Measurements from ENCODE around the gene STEAP1B. TPM values are rescaled to one million over a fixed set of nuclear protein-coding genes. Genes with fewer than 3 reads are reported as not detected.

The STEAP1B gene
- total RNA-seq, 1 experiment from 2014 or later: 3.2 TPM

DNA sequence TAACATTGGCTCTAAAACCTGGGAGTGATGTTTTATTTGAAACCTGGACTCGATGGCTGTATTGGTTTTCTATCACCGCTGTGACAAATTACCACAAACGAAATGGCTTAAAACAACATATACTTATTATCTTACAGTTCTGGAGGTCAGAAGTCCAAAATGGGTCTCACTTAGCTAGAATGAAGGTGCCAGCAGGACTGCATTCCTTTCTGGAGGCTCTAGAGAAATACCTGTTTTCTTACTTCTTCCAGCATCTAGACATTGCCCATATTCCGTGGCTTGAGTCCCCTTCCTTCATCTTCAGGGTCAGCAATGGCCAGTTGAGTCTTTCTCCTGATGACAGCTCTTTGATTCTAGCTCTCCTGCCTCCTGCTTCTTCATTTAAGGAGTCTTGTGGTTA is 44.3 kb upstream of the STEAP1B start:
- Mint-ChIP-seq H3K4me1 (peaks cover 3 to 4% of the 10 kb centered on the region in 2 experiments), H3K27ac (no peak overlapping the region), H3K36me3 (ENCODE audit: insufficient read depth in 1 of 3, low read depth in 3 of 3) (no peaks in the 10 kb centered on the region), H3K27me3 (ENCODE audit: low read depth) (no peaks in the 10 kb centered on the region), H3K4me3 (no peak overlapping the region), H3K9me3 (no peaks in the 10 kb centered on the region)
- WGBS (ENCODE audit: extremely low coverage, insufficient read length, low lambda C conversion rate): no CpG with 5 or more reads among the region's 4 CpGs
- Histone ChIP-seq H3K79me1 (ENCODE audit: insufficient read depth, low read depth, low read length, poor library complexity, severe bottlenecking) (no peaks in the 10 kb centered on the region), H3T11ph (ENCODE audit: low read length) (no peak overlapping the region), H3K79me2 (ENCODE audit: insufficient read depth, low read length) (no peaks in the 10 kb centered on the region), H3K27me3 (ENCODE audit: insufficient read depth, low read length) (no peaks in the 10 kb centered on the region), H2BK15ac (ENCODE audit: low read depth, low read length) (no peak overlapping the region), H2BK20ac (ENCODE audit: low read depth, low read length, poor library complexity, severe bottlenecking) (no peak overlapping the region), H4K91ac (ENCODE audit: insufficient read length, low read depth, low read length) (no peak overlapping the region), H3K27ac (ENCODE audit: insufficient read length, low read depth, low read length) (no peak overlapping the region), H3K4me1 (ENCODE audit: insufficient read depth, low read length) (no peaks in the 10 kb centered on the region; the same call in 1 of the 2 replicates), H3K4me2 (ENCODE audit: insufficient read depth, insufficient read length, low read length) (no peak overlapping the region), H3K18ac (ENCODE audit: insufficient read length, low read depth, low read length) (no peak overlapping the region), H4K5ac (ENCODE audit: insufficient read length, low read depth, low read length) (no peak overlapping the region), H2BK12ac (ENCODE audit: insufficient read length, low read depth, low read length) (no peak overlapping the region), H3K9me3 (ENCODE audit: control insufficient read depth, low read depth, low read length) (no peaks in the 10 kb centered on the region), H2AFZ (ENCODE audit: low read length) (no peak overlapping the region), H2AK5ac (ENCODE audit: insufficient read length, low read length) (no peak overlapping the region), H4K8ac (replicated peaks; ENCODE audit: insufficient read length, low read depth, low read length) (no peak overlapping the region), H3K23ac (ENCODE audit: insufficient read length, low read depth, low read length) (no peak overlapping the region), H2BK5ac (ENCODE audit: insufficient read length, low read length) (no peak overlapping the region), H4K20me1 (ENCODE audit: control insufficient read depth, insufficient read depth, insufficient read length) (no peaks in the 10 kb centered on the region), H2BK120ac (ENCODE audit: low read depth, low read length, poor library complexity, severe bottlenecking) (no peak overlapping the region), H3K23me2 (ENCODE audit: insufficient read length, low read depth, low read length, poor library complexity, severe bottlenecking) (no peaks in the 10 kb centered on the region), H3K9ac (ENCODE audit: extremely low read depth, insufficient read length, low read length) (no peak overlapping the region), H3K4ac (ENCODE audit: low read depth, low read length) (no peak overlapping the region), H3K56ac (ENCODE audit: insufficient read length, low read depth, low read length) (no peak overlapping the region), H3K14ac (ENCODE audit: insufficient read depth, low read length) (no peak overlapping the region)
- TF ChIP-seq, protein P1, sequence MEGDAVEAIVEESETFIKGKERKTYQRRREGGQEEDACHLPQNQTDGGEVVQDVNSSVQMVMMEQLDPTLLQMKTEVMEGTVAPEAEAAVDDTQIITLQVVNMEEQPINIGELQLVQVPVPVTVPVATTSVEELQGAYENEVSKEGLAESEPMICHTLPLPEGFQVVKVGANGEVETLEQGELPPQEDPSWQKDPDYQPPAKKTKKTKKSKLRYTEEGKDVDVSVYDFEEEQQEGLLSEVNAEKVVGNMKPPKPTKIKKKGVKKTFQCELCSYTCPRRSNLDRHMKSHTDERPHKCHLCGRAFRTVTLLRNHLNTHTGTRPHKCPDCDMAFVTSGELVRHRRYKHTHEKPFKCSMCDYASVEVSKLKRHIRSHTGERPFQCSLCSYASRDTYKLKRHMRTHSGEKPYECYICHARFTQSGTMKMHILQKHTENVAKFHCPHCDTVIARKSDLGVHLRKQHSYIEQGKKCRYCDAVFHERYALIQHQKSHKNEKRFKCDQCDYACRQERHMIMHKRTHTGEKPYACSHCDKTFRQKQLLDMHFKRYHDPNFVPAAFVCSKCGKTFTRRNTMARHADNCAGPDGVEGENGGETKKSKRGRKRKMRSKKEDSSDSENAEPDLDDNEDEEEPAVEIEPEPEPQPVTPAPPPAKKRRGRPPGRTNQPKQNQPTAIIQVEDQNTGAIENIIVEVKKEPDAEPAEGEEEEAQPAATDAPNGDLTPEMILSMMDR (conservative IDR thresholded peaks at IDR 0.05): no peak
- no peak for DNase-seq
